ENCODE data around the gene SEMA3A. TPM values are rescaled to one million over a fixed set of nuclear protein-coding genes. Genes with fewer than 3 reads are reported as not detected.

SEMA3A gene
- total and polyA plus RNA-seq, 4 donors: 0.13 to 0.56 (median 0.20) TPM

DNA sequence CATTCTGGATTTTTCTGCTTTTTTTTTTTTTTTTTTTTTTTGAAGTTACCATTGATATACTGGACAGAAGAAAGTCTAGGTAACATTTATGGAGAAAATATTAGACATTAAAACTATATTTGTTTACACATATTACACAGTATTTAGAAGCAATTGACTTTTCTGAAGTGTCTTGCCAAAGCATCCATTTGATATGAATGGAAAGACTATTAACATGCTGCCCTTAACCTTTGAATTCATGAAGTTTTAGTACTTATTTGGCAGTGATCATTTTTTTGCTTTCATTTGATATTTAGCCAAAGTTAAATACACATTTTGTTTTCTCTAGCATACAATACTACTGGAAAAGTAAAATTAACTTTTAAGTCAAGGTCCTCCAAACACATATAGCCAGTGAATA lies 210.0 kb downstream of the SEMA3A start:
- Histone ChIP-seq H3K9ac (ENCODE audit: low read depth in 1 of 2, low read length in 2 of 2) (no peak overlapping the region), H3K27ac (ENCODE audit: low read depth in 1 of 2, low read length in 2 of 2) (no peak overlapping the region), H3K36me3 (ENCODE audit: control insufficient read depth in 4 of 4, insufficient read depth in 3 of 4, low read depth in 1 of 4, low read length in 3 of 4) (no peaks in the 10 kb centered on the region), H3K4me3 (ENCODE audit: low read depth in 1 of 3, low read length in 3 of 3) (no peak overlapping the region), H3K9me3 (ENCODE audit: control insufficient read depth in 4 of 4, low read length in 3 of 4) (no peaks in the 10 kb centered on the region), H3K27me3 (ENCODE audit: control insufficient read depth in 4 of 4, insufficient read depth in 4 of 4, low read length in 3 of 4) (no peaks in the 10 kb centered on the region), H3K4me1 (ENCODE audit: control insufficient read depth in 4 of 4, insufficient read depth in 4 of 4, low read length in 3 of 4) (no peaks in the 10 kb centered on the region)
- TF ChIP-seq FOXA2 (IDR thresholded peaks at IDR 0.05): no peak
- TF ChIP-seq HNF4G (IDR thresholded peaks at IDR 0.05): no peak
- TF ChIP-seq RXRA (IDR thresholded peaks at IDR 0.05): no peak
- no peak for TF ChIP-seq HNF4A (conservative IDR thresholded peaks at IDR 0.05)
- TF ChIP-seq, protein P1, sequence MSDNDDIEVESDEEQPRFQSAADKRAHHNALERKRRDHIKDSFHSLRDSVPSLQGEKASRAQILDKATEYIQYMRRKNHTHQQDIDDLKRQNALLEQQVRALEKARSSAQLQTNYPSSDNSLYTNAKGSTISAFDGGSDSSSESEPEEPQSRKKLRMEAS (IDR thresholded peaks at IDR 0.05): no peak
- no peak for TF ChIP-seq SP1 (IDR thresholded peaks at IDR 0.05)
- no peak for TF ChIP-seq ZBTB33 (IDR thresholded peaks at IDR 0.05)
- TF ChIP-seq GABPA (IDR thresholded peaks at IDR 0.05 in 1 of 2, conservative IDR thresholded peaks at IDR 0.05 in 1 of 2): no peak
- no peak for TF ChIP-seq EGR1 (IDR thresholded peaks at IDR 0.05; ENCODE audit: low read depth in 2 of 2)
- TF ChIP-seq, protein P2, sequence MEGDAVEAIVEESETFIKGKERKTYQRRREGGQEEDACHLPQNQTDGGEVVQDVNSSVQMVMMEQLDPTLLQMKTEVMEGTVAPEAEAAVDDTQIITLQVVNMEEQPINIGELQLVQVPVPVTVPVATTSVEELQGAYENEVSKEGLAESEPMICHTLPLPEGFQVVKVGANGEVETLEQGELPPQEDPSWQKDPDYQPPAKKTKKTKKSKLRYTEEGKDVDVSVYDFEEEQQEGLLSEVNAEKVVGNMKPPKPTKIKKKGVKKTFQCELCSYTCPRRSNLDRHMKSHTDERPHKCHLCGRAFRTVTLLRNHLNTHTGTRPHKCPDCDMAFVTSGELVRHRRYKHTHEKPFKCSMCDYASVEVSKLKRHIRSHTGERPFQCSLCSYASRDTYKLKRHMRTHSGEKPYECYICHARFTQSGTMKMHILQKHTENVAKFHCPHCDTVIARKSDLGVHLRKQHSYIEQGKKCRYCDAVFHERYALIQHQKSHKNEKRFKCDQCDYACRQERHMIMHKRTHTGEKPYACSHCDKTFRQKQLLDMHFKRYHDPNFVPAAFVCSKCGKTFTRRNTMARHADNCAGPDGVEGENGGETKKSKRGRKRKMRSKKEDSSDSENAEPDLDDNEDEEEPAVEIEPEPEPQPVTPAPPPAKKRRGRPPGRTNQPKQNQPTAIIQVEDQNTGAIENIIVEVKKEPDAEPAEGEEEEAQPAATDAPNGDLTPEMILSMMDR (IDR thresholded peaks at IDR 0.05; ENCODE audit: low read depth, low read length, missing input control): no peak
- TF ChIP-seq NR2F2 (IDR thresholded peaks at IDR 0.05): no peak
- TF ChIP-seq TAF1 (conservative IDR thresholded peaks at IDR 0.05): no peak
- no peak for TF ChIP-seq REST (IDR thresholded peaks at IDR 0.05)
- TF ChIP-seq RAD21 (IDR thresholded peaks at IDR 0.05): no peak
- no peak for TF ChIP-seq FOXA1 (IDR thresholded peaks at IDR 0.05)
- TF ChIP-seq, protein P3, sequence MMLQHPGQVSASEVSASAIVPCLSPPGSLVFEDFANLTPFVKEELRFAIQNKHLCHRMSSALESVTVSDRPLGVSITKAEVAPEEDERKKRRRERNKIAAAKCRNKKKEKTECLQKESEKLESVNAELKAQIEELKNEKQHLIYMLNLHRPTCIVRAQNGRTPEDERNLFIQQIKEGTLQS (IDR thresholded peaks at IDR 0.05): no peak
- DNase-seq (ENCODE audit: low spot score): no peak

DNA sequence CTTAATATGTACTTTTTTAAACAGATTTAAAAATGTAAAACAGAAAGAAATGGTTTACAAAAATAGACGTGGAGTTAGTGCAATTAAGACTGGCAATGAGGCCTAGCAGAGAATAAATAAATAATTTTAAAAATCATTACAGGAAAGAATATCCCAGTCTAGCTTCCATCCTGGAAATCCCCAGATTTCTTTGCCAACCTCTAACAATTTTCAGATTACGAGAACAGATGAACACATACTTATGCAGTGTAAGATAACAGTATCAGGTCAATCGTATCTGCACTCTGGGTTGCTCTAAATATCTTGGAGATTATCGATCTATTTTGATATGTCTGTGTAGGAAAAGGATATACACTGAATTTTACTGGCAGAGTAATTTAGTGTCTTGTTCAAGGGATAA lies 210.5 kb downstream of the SEMA3A start:
- H3K27ac ChIP-seq (ENCODE audit: low read depth in 1 of 2, low read length in 2 of 2): no peak overlapping the region
- no peak overlapping the region for H3K9ac ChIP-seq (ENCODE audit: low read depth in 1 of 2, low read length in 2 of 2)
- no peaks in the 10 kb centered on the region for H3K4me1 ChIP-seq (ENCODE audit: control insufficient read depth in 4 of 4, insufficient read depth in 4 of 4, low read length in 3 of 4)
- no peak for DNase-seq (ENCODE audit: low spot score)
- H3K9me3 ChIP-seq (ENCODE audit: control insufficient read depth in 4 of 4, low read length in 3 of 4): no peaks in the 10 kb centered on the region
- no peak overlapping the region for H3K4me3 ChIP-seq (ENCODE audit: low read depth in 1 of 3, low read length in 3 of 3)
- no peaks in the 10 kb centered on the region for H3K36me3 ChIP-seq (ENCODE audit: control insufficient read depth in 4 of 4, insufficient read depth in 3 of 4, low read depth in 1 of 4, low read length in 3 of 4)
- no peaks in the 10 kb centered on the region for H3K27me3 ChIP-seq (ENCODE audit: control insufficient read depth in 4 of 4, insufficient read depth in 4 of 4, low read length in 3 of 4)
- WGBS: 50% methylated on average over 4 of the region's 4 CpGs
- TF ChIP-seq TAF1 (conservative IDR thresholded peaks at IDR 0.05) (no peak), NR2F2 (IDR thresholded peaks at IDR 0.05) (no peak), REST (IDR thresholded peaks at IDR 0.05) (no peak), EGR1 (IDR thresholded peaks at IDR 0.05; ENCODE audit: low read depth in 2 of 2) (no peak), YY1 (IDR thresholded peaks at IDR 0.05) (no peak), ZBTB33 (IDR thresholded peaks at IDR 0.05) (no peak)
- TF ChIP-seq, protein P1 (IDR thresholded peaks at IDR 0.05): no peak

All from liver (tissue), 9 donors.